Brain microvascular endothelial cell (primary cell): ENCODE results near the gene LRP1B.
A peak's percentile ranks its signal among the peaks of the same experiment; 100 is the strongest.

Experiments
- DNase-seq: peaks from one replicate; pipeline ENCODE4 v3.0.0-alpha.2; 2020
- H3K27ac ChIP-seq: fragments of 250-450 bp; sonication (Bioruptor Pico); 2 replicates; pipeline ENCODE4 v1.5.1; 2020; ENCODE audit warnings: mild to moderate bottlenecking, moderate library complexity
- H3K27me3 ChIP-seq: fragments of 250-450 bp; sonication (Bioruptor Pico); replicated peaks from 2 replicates; pipeline ENCODE4 v1.5.1; 2020; ENCODE audit warnings: mild to moderate bottlenecking
- H3K36me3 ChIP-seq: fragments of 250-450 bp; sonication (Bioruptor Pico); replicated peaks from 2 replicates; pipeline ENCODE4 v1.5.1; 2020; ENCODE audit warnings: mild to moderate bottlenecking
- H3K4me3 ChIP-seq: 2 replicates; pipeline ENCODE4 v1.5.1; 2011; ENCODE audit warnings: low read depth, mild to moderate bottlenecking, control low read depth, low read length, moderate library complexity
- CTCF ChIP-seq: IDR thresholded peaks from 2 replicates; pipeline ENCODE4 v1.5.1; 2011; ENCODE audit warnings: low read depth, mild to moderate bottlenecking, moderate library complexity, low read length, control low read depth, inconsistent platforms; ENCODE audit errors: missing control alignments
- in situ Hi-C: cut with HindIII; loops from 2 replicates; pipeline ENCODE4 v1.10.0; 2017; ENCODE audit warnings: low sequenced_read_pairs, low pct_ligation_motif_present

The LRP1B gene

GRCh38 chr2:141392517-141393213, 738.2 kb downstream of the LRP1B start:
- TF ChIP-seq CTCF: no peak
- H3K27me3 ChIP-seq: no peaks in the 10 kb centered on the region
- no peaks in the 10 kb centered on the region for H3K36me3 ChIP-seq
- in situ Hi-C loops: no loop called here
- no peak overlapping the region for H3K4me3 ChIP-seq
- peak; percentile 78 for DNase-seq
- H3K27ac ChIP-seq: peak overlapping the region; percentile 89

GRCh38 chr2:141386168-141386567, 744.6 kb downstream of the LRP1B start:
- no peak for TF ChIP-seq CTCF
- H3K36me3 ChIP-seq: no peaks in the 10 kb centered on the region
- in situ Hi-C loops: no loop called here
- H3K27me3 ChIP-seq: no peaks in the 10 kb centered on the region
- no peak overlapping the region for H3K4me3 ChIP-seq
- DNase-seq: no peak
- no peak overlapping the region for H3K27ac ChIP-seq

GRCh38 chr2:141384676-141385075, 746.1 kb downstream of the LRP1B start:
- no peak for TF ChIP-seq CTCF
- in situ Hi-C loops: no loop called here
- peak; percentile 7 for DNase-seq

GRCh38 chr2:141381946-141382345, 748.9 kb downstream of the LRP1B start:
- no peak overlapping the region for H3K27ac ChIP-seq
- no peaks in the 10 kb centered on the region for H3K36me3 ChIP-seq
- no peaks in the 10 kb centered on the region for H3K27me3 ChIP-seq
- in situ Hi-C loops: no loop called here
- no peak for DNase-seq
- no peak for TF ChIP-seq CTCF
- no peak overlapping the region for H3K4me3 ChIP-seq

More at GRCh38 chr2:141384676-141385075, 746.1 kb downstream of the LRP1B start:
- no peaks in the 10 kb centered on the region for H3K36me3 ChIP-seq
- no peak overlapping the region for H3K27ac ChIP-seq
- H3K4me3 ChIP-seq: no peak overlapping the region
- H3K27me3 ChIP-seq: no peaks in the 10 kb centered on the region

- H3K27ac ChIP-seq: no peak overlapping the region
- no peaks in the 10 kb centered on the region for H3K27me3 ChIP-seq
- no peak for DNase-seq
- no peaks in the 10 kb centered on the region for H3K36me3 ChIP-seq
- no peak for TF ChIP-seq CTCF
- no peak overlapping the region for H3K4me3 ChIP-seq
- in situ Hi-C loops: no loop called here
Observed at GRCh38 chr2:141380008-141380979, 750.5 kb downstream of the LRP1B start.
